SKM-1 treated with dmso at 0.1 percent for 144 hours (cell line): ENCODE data around the gene CTU1.

ENCODE experiments used
- DNase-seq: peaks from one replicate; lab custom pipeline; 2025; ENCODE audit not compliant: unreplicated experiment; lab: John Stamatoyannopoulos, UW

Gene CTU1

GRCh38 chr19:51135004-51135403 is 26.8 kb upstream of the CTU1 start:
- no peak for DNase-seq

- DNase-seq: no peak
Observed at GRCh38 chr19:51131780-51132680, 23.8 kb upstream of the CTU1 start.

GRCh38 chr19:51129716-51130115 is 21.5 kb upstream of the CTU1 start:
- DNase-seq: no peak

GRCh38 chr19:51128227-51128626 is 20.0 kb upstream of the CTU1 start:
- no peak for DNase-seq

- peak; percentile 41 for DNase-seq
Observed at GRCh38 chr19:51127755-51128154, 19.5 kb upstream of the CTU1 start.

GRCh38 chr19:51127032-51127431 is 18.8 kb upstream of the CTU1 start:
- no peak for DNase-seq

GRCh38 chr19:51125421-51126075 is 17.3 kb upstream of the CTU1 start:
- no peak for DNase-seq

GRCh38 chr19:51124729-51125128 is 16.5 kb upstream of the CTU1 start, which contains the start of gene SIGLEC9:
TSS of gene SIGLEC9 (plus strand) at chr19:51124906. CDS start at chr19:51124975, 69 bp downstream.
- DNase-seq: no peak

- DNase-seq: no peak
Observed at GRCh38 chr19:51124216-51124615, 16.0 kb upstream of the CTU1 start.

GRCh38 chr19:51123802-51124201 is 15.6 kb upstream of the CTU1 start:
- no peak for DNase-seq

- peak; percentile 61 for DNase-seq
Observed at GRCh38 chr19:51123381-51123800, 15.2 kb upstream of the CTU1 start.

- no peak for DNase-seq
Observed at GRCh38 chr19:51122112-51122981, 14.1 kb upstream of the CTU1 start.

GRCh38 chr19:51121257-51121656 is 13.0 kb upstream of the CTU1 start:
- peak; percentile 6 for DNase-seq

GRCh38 chr19:51120160-51120559 is 12.0 kb upstream of the CTU1 start:
- no peak for DNase-seq

- DNase-seq: no peak
Observed at GRCh38 chr19:51119611-51120010, 11.4 kb upstream of the CTU1 start.

GRCh38 chr19:51119101-51119500 is 10.9 kb upstream of the CTU1 start:
- no peak for DNase-seq

- DNase-seq: no peak
Observed at GRCh38 chr19:51116736-51117286, 8.6 kb upstream of the CTU1 start.

GRCh38 chr19:51114087-51114729 is 6.0 kb upstream of the CTU1 start:
- no peak for DNase-seq

GRCh38 chr19:51111606-51112005 is 3.4 kb upstream of the CTU1 start:
- no peak for DNase-seq

- DNase-seq: no peak
Observed at GRCh38 chr19:51110666-51110971, 2.4 kb upstream of the CTU1 start.

- peak; percentile 55 for DNase-seq
Observed at GRCh38 chr19:51108805-51109146, 567 bp upstream of the CTU1 start.
